IMR-90 (cell line): ENCODE measurements around the gene C6orf15. TPM values are rescaled to one million over a fixed set of nuclear protein-coding genes. Genes with fewer than 3 reads are reported as not detected.

Source experiments
- ATAC-seq: fragments of 200-7000 bp; cut with Tn5 transposase; 2 replicates; pipeline ENCODE4 v1.9.1; 2020; ENCODE audit warnings: low read depth, mild to moderate bottlenecking, moderate library complexity
- BruUV-seq: library from RNA; stranded (reverse); fragments of 400-500 nt; replicated peaks from 2 replicates; lab custom pipeline; 2021; lab: Mats Ljungman, UMichigan
- CTCF ChIA-PET: fragments of 300-600 bp; formaldehyde crosslinking; extraction: SDS; loops from one replicate; lab custom pipeline; 2021; ENCODE audit warnings: antibody characterized with exemption; lab: Yijun Ruan, JAX
- POLR2A ChIA-PET: fragments of 300-600 bp; sonication (Branson Sonifier 250); formaldehyde crosslinking; loops from one replicate; lab custom pipeline; 2022; ENCODE audit warnings: antibody characterized with exemption; ENCODE audit not compliant: unreplicated experiment; lab: Charles Lee
- DNase-seq: peaks from one replicate; pipeline ENCODE4 v3.0.0; 2013
- H2AFZ ChIP-seq: replicated peaks from 2 replicates; pipeline ENCODE3; 2013; ENCODE audit warnings: low read length, mild to moderate bottlenecking; ENCODE audit not compliant: poor library complexity
- H2AK5ac ChIP-seq: 2 replicates; pipeline ENCODE4 v1.6.1; 2013; ENCODE audit warnings: low read depth, low read length, inconsistent platforms
- H2AK9ac ChIP-seq: replicated peaks from 2 replicates; pipeline ENCODE3; 2013; ENCODE audit warnings: mild to moderate bottlenecking, low read depth, low read length, moderate library complexity; ENCODE audit not compliant: poor library complexity
- H2BK120ac ChIP-seq: 2 replicates; pipeline ENCODE4 v1.6.1; 2013; ENCODE audit warnings: low read depth, low read length, inconsistent platforms
- H2BK15ac ChIP-seq: 3 replicates; pipeline ENCODE4 v1.6.1; 2013; ENCODE audit warnings: low read depth, low read length, inconsistent platforms
- H2BK20ac ChIP-seq: 2 replicates; pipeline ENCODE4 v1.6.1; 2013; ENCODE audit warnings: low read depth, mild to moderate bottlenecking, inconsistent platforms, low read length, moderate library complexity
- H2BK5ac ChIP-seq: 2 replicates; pipeline ENCODE4 v1.6.1; 2013; ENCODE audit warnings: mild to moderate bottlenecking, low read depth, low read length, inconsistent platforms; ENCODE audit not compliant: poor library complexity, severe bottlenecking
- H3K14ac ChIP-seq: replicated peaks from 2 replicates; pipeline ENCODE4 v1.6.1; 2013; ENCODE audit warnings: low read depth, low read length, inconsistent platforms
- H3K18ac ChIP-seq: 2 replicates; pipeline ENCODE4 v1.6.1; 2013; ENCODE audit warnings: low read depth, low read length, control low read depth
- H3K23ac ChIP-seq: 2 replicates; pipeline ENCODE4 v1.6.1; 2013; ENCODE audit warnings: low read depth, low read length, inconsistent platforms
- H3K27ac ChIP-seq: 2 replicates; pipeline ENCODE4 v1.5.1; 2013; ENCODE audit warnings: mild to moderate bottlenecking, control low read depth, low read length; ENCODE audit not compliant: insufficient read depth
- H3K27me3 ChIP-seq: 2 replicates; pipeline ENCODE4 v1.6.1; 2013; ENCODE audit warnings: low read length; ENCODE audit not compliant: control insufficient read depth, insufficient read depth
- H3K36me3 ChIP-seq: 2 replicates; pipeline ENCODE4 v1.6.1; 2013; ENCODE audit warnings: low read length, mixed read lengths; ENCODE audit not compliant: control insufficient read depth, insufficient read depth
- H3K4ac ChIP-seq: 2 replicates; pipeline ENCODE4 v1.6.1; 2013; ENCODE audit warnings: low read depth, low read length, inconsistent platforms
- H3K4me1 ChIP-seq: 2 replicates; pipeline ENCODE4 v1.6.1; 2013; ENCODE audit warnings: low read length, mixed read lengths; ENCODE audit not compliant: control insufficient read depth, insufficient read depth
- H3K4me2 ChIP-seq: 2 replicates; pipeline ENCODE4 v1.6.1; 2013; ENCODE audit warnings: low read depth, mild to moderate bottlenecking, control low read depth, low read length, moderate library complexity
- H3K4me3 ChIP-seq: 2 replicates; pipeline ENCODE4 v1.5.1; 2013; ENCODE audit warnings: low read depth, mild to moderate bottlenecking, control low read depth, low read length, moderate library complexity; ENCODE audit not compliant: insufficient read depth
- H3K56ac ChIP-seq: 2 replicates; pipeline ENCODE4 v1.6.1; 2013; ENCODE audit warnings: low read length, inconsistent platforms; ENCODE audit not compliant: insufficient read depth; ENCODE audit errors: extremely low read depth
- H3K79me1 ChIP-seq, 2 experiments: 2 replicates each; pipeline ENCODE4 v1.6.1; 2013; ENCODE audit warnings: low read length in 2 of 2, inconsistent platforms in 1 of 2, low read depth in 1 of 2
- H3K9ac ChIP-seq: 2 replicates; pipeline ENCODE4 v1.6.1; 2013; ENCODE audit warnings: low read depth, low read length, control low read depth
- H3K9me1 ChIP-seq: 2 replicates; pipeline ENCODE4 v1.6.1; 2013; ENCODE audit warnings: low read length, inconsistent platforms; ENCODE audit not compliant: insufficient read depth
- H3K9me3 ChIP-seq: 2 replicates; pipeline ENCODE4 v1.6.1; 2013; ENCODE audit warnings: low read length; ENCODE audit not compliant: control insufficient read depth, insufficient read depth
- H4K20me1 ChIP-seq: 2 replicates; pipeline ENCODE4 v1.6.1; 2013; ENCODE audit warnings: low read length, inconsistent platforms; ENCODE audit not compliant: insufficient read depth
- H4K5ac ChIP-seq: 2 replicates; pipeline ENCODE4 v1.6.1; 2013; ENCODE audit warnings: mild to moderate bottlenecking, low read depth, low read length, control low read depth
- H4K8ac ChIP-seq, 2 experiments: 2 replicates each; pipeline ENCODE4 v1.6.1; 2013; ENCODE audit warnings: low read depth in 2 of 2, low read length in 2 of 2, control low read depth in 1 of 2, inconsistent platforms in 1 of 2
- H4K91ac ChIP-seq: 2 replicates; pipeline ENCODE4 v1.6.1; 2013; ENCODE audit warnings: low read depth, low read length, inconsistent platforms; ENCODE audit not compliant: insufficient read depth
- BHLHE40 ChIP-seq: fragments of 150-350 bp; IDR thresholded peaks from 2 replicates; pipeline ENCODE4 v1.6.1; 2016; ENCODE audit warnings: mild to moderate bottlenecking, low read depth, low read length
- CEBPB ChIP-seq: IDR thresholded peaks from 2 replicates; pipeline ENCODE4 v1.6.1; 2012; ENCODE audit warnings: low read depth, low read length, improper control_type of control experiment
- CHD1 ChIP-seq: IDR thresholded peaks from 2 replicates; pipeline ENCODE4 v1.6.1; 2012; ENCODE audit warnings: low read depth, low read length, improper control_type of control experiment
- CTCF ChIP-seq: conservative IDR thresholded peaks from 2 replicates; pipeline ENCODE4 v1.5.1; 2012; ENCODE audit warnings: mild to moderate bottlenecking, low read depth, low read length, improper control_type of control experiment
- ELK1 ChIP-seq: fragments of 150-350 bp; IDR thresholded peaks from 2 replicates; pipeline ENCODE4 v1.6.1; 2016; ENCODE audit warnings: low read depth, mild to moderate bottlenecking, low read length, moderate library complexity, borderline replicate concordance
- FOS ChIP-seq: fragments of 150-350 bp; IDR thresholded peaks from 2 replicates; pipeline ENCODE4 v1.6.1; 2016; ENCODE audit warnings: low read depth, low read length
- MAFK ChIP-seq: IDR thresholded peaks from 2 replicates; pipeline ENCODE4 v1.6.1; 2012; ENCODE audit warnings: low read depth, low read length, improper control_type of control experiment
- MAZ ChIP-seq: IDR thresholded peaks from 2 replicates; pipeline ENCODE4 v1.6.1; 2012; ENCODE audit warnings: low read depth, mild to moderate bottlenecking, low read length, improper control_type of control experiment, moderate library complexity, borderline replicate concordance
- MXI1 ChIP-seq: IDR thresholded peaks from 2 replicates; pipeline ENCODE4 v1.6.1; 2012; ENCODE audit warnings: low read depth, mild to moderate bottlenecking, low read length, moderate library complexity, borderline replicate concordance
- POLR2A ChIP-seq: IDR thresholded peaks from 2 replicates; pipeline ENCODE4 v1.6.1; 2012; ENCODE audit warnings: mild to moderate bottlenecking, low read depth, low read length
- RAD21 ChIP-seq: IDR thresholded peaks from 2 replicates; pipeline ENCODE4 v1.6.1; 2012; ENCODE audit warnings: low read length, improper control_type of control experiment
- RCOR1 ChIP-seq: IDR thresholded peaks from 2 replicates; pipeline ENCODE4 v1.6.1; 2012; ENCODE audit warnings: mild to moderate bottlenecking, low read length, improper control_type of control experiment; ENCODE audit not compliant: insufficient replicate concordance
- RFX5 ChIP-seq: IDR thresholded peaks from 2 replicates; pipeline ENCODE4 v1.8.0; 2012; ENCODE audit warnings: low read depth, mild to moderate bottlenecking, low read length, moderate library complexity
- SMC3 ChIP-seq: fragments of 150-350 bp; IDR thresholded peaks from 2 replicates; pipeline ENCODE4 v1.6.1; 2016; ENCODE audit warnings: low read depth, mild to moderate bottlenecking, antibody characterized with exemption, low read length, moderate library complexity
- WGBS, 2 experiments: methylation state at CpG; one replicate each; pipeline versions ENCODE4 v1.1.5 to v1.1.7; 2013; ENCODE audit warnings: missing lambda C conversion rate in 2 of 2; ENCODE audit not compliant: insufficient read length in 1 of 2; ENCODE audit errors: extremely low coverage in 2 of 2; 5-methylcytosine and 5-hydroxymethylcytosine counted together
- dilution Hi-C: fragments of 300-500 bp; cut with HindIII; formaldehyde crosslinking; loops from one replicate; pipeline ENCODE4 v1.14.3; 2018; ENCODE audit warnings: low sequenced_read_pairs; ENCODE audit not compliant: unreplicated experiment
- in situ Hi-C: fragments of 300-500 bp; cut with MboI; formaldehyde crosslinking; loops from 3 replicates; pipeline ENCODE4 v1.14.3; 2019; ENCODE audit warnings: low sequenced_read_pairs, inconsistent platforms, mixed read lengths
- intact Hi-C: fragments of 100-400 bp; cut with micrococcal nuclease; formaldehyde crosslinking; loops from 2 replicates; pipeline ENCODE4 v1.10.0; 2022
- polyA plus RNA-seq, 3 experiments: library from polyadenylated mRNA; depleted of rRNA; stranded (reverse); fragments of >200 nt; gene quantifications; 2 replicates each; pipeline ENCODE4 v1.2.3, GENCODE V29; 2012; ENCODE audit warnings: low replicate concordance in 1 of 3
- total RNA-seq: library from RNA; depleted of rRNA; stranded (reverse); fragments of >200 nt; gene quantifications from 2 replicates; pipeline ENCODE4 v1.2.3, GENCODE V29; 2012
- TF ChIP-seq, protein P1 (sequence below): fragments of 150-350 bp; IDR thresholded peaks from 2 replicates; pipeline ENCODE4 v1.6.1; 2017; ENCODE audit warnings: mild to moderate bottlenecking, antibody characterized with exemption, low read length, low read depth

The C6orf15 gene
- total and polyA plus RNA-seq, 2 of the 4 experiments (the other 2 are of a cell fraction), result not detected

DNA sequence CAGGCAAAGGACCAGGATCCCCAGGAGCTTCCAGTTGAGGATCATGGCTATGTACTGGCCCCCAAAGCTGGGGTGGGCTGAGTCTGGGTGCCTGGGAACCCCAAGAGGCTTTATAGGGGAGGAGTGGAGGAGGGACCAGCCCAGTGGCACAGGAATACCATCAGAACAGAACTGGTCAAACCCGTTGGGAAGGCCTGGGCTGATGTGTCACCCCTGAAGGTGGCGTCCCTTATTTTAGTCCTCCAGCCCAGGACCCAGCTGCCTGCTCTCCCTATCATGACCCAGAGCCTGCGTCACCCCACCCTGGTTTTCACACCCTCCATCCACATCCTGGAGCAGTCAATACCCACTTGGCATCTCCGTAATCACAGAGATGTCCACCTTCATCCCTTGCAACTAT lies 26.6 kb upstream of the C6orf15 start, which contains the start of gene PSORS1C2:
Gene PSORS1C2 (minus strand): TSS at position 85 of the 400 bp plus-strand sequence. CDS start 40 bp downstream, at position 45.
- intact Hi-C loops (loop anchor here (5.0 kb wide), 1 partner anchor 133 kb away; the partner anchor contains the start of gene HLA-C), in situ Hi-C loops (loop anchor here (5.0 kb wide), 2 partner anchors 53 to 228 kb away; no protein-coding TSS in a partner anchor), dilution Hi-C loops (no loop called here)
- Histone ChIP-seq H3K4ac (peak within 1 kb of the TSS; percentile 78), H3K18ac (no peak within 1 kb of the TSS), H3K4me1 (peaks cover 13% of the 10 kb centered on the region), H2AK5ac (peak within 1 kb of the TSS; percentile 67), H3K27ac (no peak within 1 kb of the TSS), H3K4me3 (no peak within 1 kb of the TSS), H3K36me3 (peaks cover 4% of the 10 kb centered on the region; the same call in 1 of the 2 replicates), H3K27me3 (no peaks in the 10 kb centered on the region), H3K9me1 (peaks cover 15% of the 10 kb centered on the region), H4K20me1 (no peaks in the 10 kb centered on the region; the same call in 1 of the 2 replicates), H3K4me2 (no peak within 1 kb of the TSS), H3K9me3 (no peaks in the 10 kb centered on the region), H2BK120ac (peak within 1 kb of the TSS; percentile 65; the same call in 1 of the 2 replicates), H2BK15ac (peak within 1 kb of the TSS; percentile 65; the same call in 1 of the 3 replicates), H3K79me1 (no peaks in the 10 kb centered on the region), H2AK9ac (peak within 1 kb of the TSS; percentile 84), H4K8ac (peak within 1 kb of the TSS; percentile 51 to 77; a peak in 3 of 4 replicates), H3K56ac (no peak within 1 kb of the TSS), H3K23ac (no peak within 1 kb of the TSS), H3K9ac (no peak within 1 kb of the TSS), H2BK5ac (no peak within 1 kb of the TSS), H2AFZ (peak within 1 kb of the TSS; percentile 89), H4K5ac (0 out of 2 replicates have a peak within 1 kb of the TSS, but pooled peaks have one; percentile 34), H3K14ac (no peak within 1 kb of the TSS), H4K91ac (peak within 1 kb of the TSS; percentile 49), H2BK20ac (peak within 1 kb of the TSS; percentile 20)
- ATAC-seq (no peak), DNase-seq (no peak)
- no TSS peak for BruUV-seq
- no CpG with 5 or more reads among the region's 4 CpGs for WGBS, 2 experiments
- CTCF ChIA-PET, result interaction anchor here (0.5 to 0.6 kb wide), 2 partner anchors 228 to 462 kb away, joined by 3 read pairs; no protein-coding TSS in a partner anchor
- POLR2A ChIA-PET, result no interaction called here
- TF ChIP-seq RFX5 (no peak), MXI1 (no peak), RAD21 (no peak), CEBPB (no peak), POLR2A (no peak), ELK1 (no peak), CHD1 (no peak), RCOR1 (no peak), MAZ (no peak), MAFK (no peak), SMC3 (no peak), BHLHE40 (no peak), FOS (no peak), CTCF (no peak)
- TF ChIP-seq, protein P1, sequence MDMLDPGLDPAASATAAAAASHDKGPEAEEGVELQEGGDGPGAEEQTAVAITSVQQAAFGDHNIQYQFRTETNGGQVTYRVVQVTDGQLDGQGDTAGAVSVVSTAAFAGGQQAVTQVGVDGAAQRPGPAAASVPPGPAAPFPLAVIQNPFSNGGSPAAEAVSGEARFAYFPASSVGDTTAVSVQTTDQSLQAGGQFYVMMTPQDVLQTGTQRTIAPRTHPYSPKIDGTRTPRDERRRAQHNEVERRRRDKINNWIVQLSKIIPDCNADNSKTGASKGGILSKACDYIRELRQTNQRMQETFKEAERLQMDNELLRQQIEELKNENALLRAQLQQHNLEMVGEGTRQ, result no peak
